Thyroid gland (tissue), 4 donors: ENCODE measurements around the gene NXN.

Experiments used
- CTCF ChIP-seq, 6 experiments: fragments of 200-600 bp in 3 of 6; fragments of 450-650 bp in 3 of 6; sonication (generic) in 3 of 6; IDR thresholded peaks; one replicate each; pipeline ENCODE4 v1.5.1; 2016 to 2019; ENCODE audit warnings: antibody characterized with exemption in 6 of 6, mild to moderate bottlenecking in 2 of 6, inconsistent platforms in 1 of 6, moderate library complexity in 1 of 6
- POLR2A ChIP-seq, 2 donors: fragments of 450-650 bp; IDR thresholded peaks; one replicate each; pipeline ENCODE4 v1.6.1; 2017; ENCODE audit warnings: antibody characterized with exemption in 2 of 2, mild to moderate bottlenecking in 2 of 2, moderate library complexity in 1 of 2

- TF ChIP-seq CTCF (IDR thresholded peaks at IDR 0.05), result peak in 3 of 6 experiments; percentile 21 to 31 (median 24)
- TF ChIP-seq POLR2A (IDR thresholded peaks at IDR 0.05), result peak in 1 of 2 donors; percentile 88
Measured at GRCh38 chr17:979539-980405, at the start of gene NXN.
